Measurements from ENCODE around the gene STXBP6.
A peak's percentile ranks its signal among the peaks of the same experiment; 100 is the strongest.

The STXBP6 gene

GRCh38 chr14:24958271-24958670 lies 91.7 kb downstream of the STXBP6 start:
- Histone ChIP-seq H2BK5ac (ENCODE audit: low read depth, low read length, poor library complexity, severe bottlenecking) (no peak overlapping the region), H3K4ac (ENCODE audit: low read depth in 1 of 2, low read length in 2 of 2) (no peak overlapping the region), H3K4me2 (ENCODE audit: low read length, poor library complexity, severe bottlenecking) (no peak overlapping the region), H3K18ac (ENCODE audit: low read depth in 1 of 2, low read length in 2 of 2) (no peak overlapping the region), H3K14ac (ENCODE audit: low read length in 2 of 2) (no peak overlapping the region), H4K8ac (ENCODE audit: low read length) (no peak overlapping the region), H3K79me1 (replicated peaks; ENCODE audit: low read length, poor library complexity, severe bottlenecking) (no peaks in the 10 kb centered on the region), H2BK12ac (ENCODE audit: low read length in 2 of 2) (no peak overlapping the region), H3K36me3 (ENCODE audit: control insufficient read depth in 1 of 2, insufficient read depth in 2 of 2, low read depth in 1 of 2, low read length in 2 of 2) (no peaks in the 10 kb centered on the region), H3K9ac (ENCODE audit: low read length) (no peak overlapping the region), H2BK120ac (ENCODE audit: low read depth, low read length) (no peak overlapping the region), H4K91ac (ENCODE audit: low read length) (no peak overlapping the region), H3K27me3 (ENCODE audit: control insufficient read depth in 1 of 2, insufficient read depth in 1 of 2, low read length in 2 of 2) (no peaks in the 10 kb centered on the region), H2AK5ac (ENCODE audit: low read length, severe bottlenecking) (no peak overlapping the region), H2AFZ (ENCODE audit: low read depth, low read length) (no peak overlapping the region), H3K4me3 (ENCODE audit: insufficient read depth in 1 of 2, low read depth in 1 of 2, low read length in 2 of 2) (no peak overlapping the region), H3K9me3 (ENCODE audit: control insufficient read depth, low read length) (no peaks in the 10 kb centered on the region), H3K23ac (ENCODE audit: low read length in 2 of 2) (no peak overlapping the region), H2BK15ac (ENCODE audit: low read depth, poor library complexity, severe bottlenecking) (no peak overlapping the region), H3K27ac (ENCODE audit: low read length, poor library complexity, severe bottlenecking) (no peak overlapping the region), H3K4me1 (ENCODE audit: control insufficient read depth, insufficient read depth, low read depth, low read length) (no peaks in the 10 kb centered on the region)
- WGBS, result 86% methylated on average over 1 of the region's 1 CpG
- no peak for DNase-seq

DNA sequence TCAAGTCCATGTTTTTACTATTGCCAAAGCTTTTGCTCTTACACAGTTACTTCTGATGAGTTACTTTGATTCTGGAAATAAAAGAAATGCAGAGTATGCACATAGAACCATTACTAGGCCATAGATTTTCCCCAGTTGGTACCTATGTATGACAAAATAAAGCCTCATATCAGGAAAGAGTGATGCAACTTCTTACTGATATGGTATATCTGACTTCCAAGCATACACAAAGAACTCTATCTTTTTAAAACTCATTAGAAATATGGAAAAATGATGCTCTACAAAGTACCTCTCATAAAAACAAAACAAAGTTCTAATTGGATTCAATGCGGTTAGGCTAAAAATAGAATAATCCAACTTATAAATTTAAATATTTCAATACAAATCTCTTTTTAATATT lies 92.1 kb downstream of the STXBP6 start:
- H3K23ac ChIP-seq (ENCODE audit: low read length in 2 of 2), result no peak overlapping the region
- no peak overlapping the region for H3K9ac ChIP-seq (ENCODE audit: low read length)
- H2BK120ac ChIP-seq (ENCODE audit: low read depth, low read length), result no peak overlapping the region
- H4K91ac ChIP-seq (ENCODE audit: low read length), result no peak overlapping the region
- H3K27ac ChIP-seq (ENCODE audit: low read length, poor library complexity, severe bottlenecking), result no peak overlapping the region
- no peak overlapping the region for H3K18ac ChIP-seq (ENCODE audit: low read depth in 1 of 2, low read length in 2 of 2)
- no peak overlapping the region for H4K8ac ChIP-seq (ENCODE audit: low read length)
- H2BK12ac ChIP-seq (ENCODE audit: low read length in 2 of 2), result no peak overlapping the region
- no peak overlapping the region for H3K4ac ChIP-seq (ENCODE audit: low read depth in 1 of 2, low read length in 2 of 2)
- no peak overlapping the region for H2AFZ ChIP-seq (ENCODE audit: low read depth, low read length)
- H3K4me3 ChIP-seq (ENCODE audit: insufficient read depth in 1 of 2, low read depth in 1 of 2, low read length in 2 of 2), result no peak overlapping the region
- DNase-seq, result no peak
- H2BK5ac ChIP-seq (ENCODE audit: low read depth, low read length, poor library complexity, severe bottlenecking), result no peak overlapping the region
- H2AK5ac ChIP-seq (ENCODE audit: low read length, severe bottlenecking), result no peak overlapping the region
- H2BK15ac ChIP-seq (ENCODE audit: low read depth, poor library complexity, severe bottlenecking), result no peak overlapping the region
- H3K4me1 ChIP-seq (ENCODE audit: control insufficient read depth, insufficient read depth, low read depth, low read length), result no peaks in the 10 kb centered on the region
- 100% methylated on average over 1 of the region's 1 CpG for WGBS
- no peaks in the 10 kb centered on the region for H3K36me3 ChIP-seq (ENCODE audit: control insufficient read depth in 1 of 2, insufficient read depth in 2 of 2, low read depth in 1 of 2, low read length in 2 of 2)
- no peaks in the 10 kb centered on the region for H3K9me3 ChIP-seq (ENCODE audit: control insufficient read depth, low read length)
- no peaks in the 10 kb centered on the region for H3K27me3 ChIP-seq (ENCODE audit: control insufficient read depth in 1 of 2, insufficient read depth in 1 of 2, low read length in 2 of 2)
- H3K14ac ChIP-seq (ENCODE audit: low read length in 2 of 2), result no peak overlapping the region
- H3K4me2 ChIP-seq (ENCODE audit: low read length, poor library complexity, severe bottlenecking), result no peak overlapping the region
- H3K79me1 ChIP-seq (replicated peaks; ENCODE audit: low read length, poor library complexity, severe bottlenecking), result no peaks in the 10 kb centered on the region

DNA sequence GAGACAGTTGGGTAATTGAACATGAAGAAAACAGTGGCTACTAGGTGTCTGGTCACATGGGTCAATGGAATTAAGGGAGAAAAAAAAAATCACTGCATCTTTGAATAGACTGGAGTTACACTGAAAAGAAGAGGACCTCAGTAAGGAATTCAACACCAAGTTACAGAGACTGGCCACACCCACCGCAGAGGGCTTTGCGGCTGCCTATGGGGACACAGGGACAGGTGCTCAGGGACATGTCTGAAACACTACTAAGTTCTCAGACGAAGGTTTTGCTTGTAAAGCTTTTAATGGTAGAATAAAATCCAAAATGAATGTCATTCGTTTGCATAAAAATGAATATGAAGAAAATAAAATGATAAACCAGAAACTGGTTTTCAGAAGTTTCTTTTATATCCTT lies 93.8 kb downstream of the STXBP6 start:
- Histone ChIP-seq H4K8ac (ENCODE audit: low read length) (no peak overlapping the region), H3K23ac (ENCODE audit: low read length in 2 of 2) (no peak overlapping the region), H3K18ac (ENCODE audit: low read depth in 1 of 2, low read length in 2 of 2) (peak overlapping the region in 1 of 2 experiments; percentile 28), H3K4me3 (ENCODE audit: insufficient read depth in 1 of 2, low read depth in 1 of 2, low read length in 2 of 2) (no peak overlapping the region), H3K4ac (ENCODE audit: low read depth in 1 of 2, low read length in 2 of 2) (no peak overlapping the region), H3K27me3 (ENCODE audit: control insufficient read depth in 1 of 2, insufficient read depth in 1 of 2, low read length in 2 of 2) (no peaks in the 10 kb centered on the region), H3K9ac (ENCODE audit: low read length) (no peak overlapping the region), H2AK5ac (ENCODE audit: low read length, severe bottlenecking) (no peak overlapping the region), H2BK15ac (ENCODE audit: low read depth, poor library complexity, severe bottlenecking) (no peak overlapping the region), H3K4me2 (ENCODE audit: low read length, poor library complexity, severe bottlenecking) (no peak overlapping the region), H3K4me1 (ENCODE audit: control insufficient read depth, insufficient read depth, low read depth, low read length) (no peaks in the 10 kb centered on the region), H3K14ac (ENCODE audit: low read length in 2 of 2) (no peak overlapping the region), H4K91ac (ENCODE audit: low read length) (no peak overlapping the region), H3K79me1 (replicated peaks; ENCODE audit: low read length, poor library complexity, severe bottlenecking) (no peaks in the 10 kb centered on the region), H3K27ac (ENCODE audit: low read length, poor library complexity, severe bottlenecking) (no peak overlapping the region), H2BK5ac (ENCODE audit: low read depth, low read length, poor library complexity, severe bottlenecking) (no peak overlapping the region), H2BK120ac (ENCODE audit: low read depth, low read length) (no peak overlapping the region), H2AFZ (ENCODE audit: low read depth, low read length) (no peak overlapping the region), H3K36me3 (ENCODE audit: control insufficient read depth in 1 of 2, insufficient read depth in 2 of 2, low read depth in 1 of 2, low read length in 2 of 2) (no peaks in the 10 kb centered on the region), H2BK12ac (ENCODE audit: low read length in 2 of 2) (peak overlapping the region in 1 of 2 experiments; percentile 29), H3K9me3 (ENCODE audit: control insufficient read depth, low read length) (no peaks in the 10 kb centered on the region)
- DNase-seq, result no peak
- 98% methylated on average over 4 of the region's 4 CpGs for WGBS

- H2BK5ac ChIP-seq (ENCODE audit: low read depth, low read length, poor library complexity, severe bottlenecking), result no peak overlapping the region
- no peak overlapping the region for H4K8ac ChIP-seq (ENCODE audit: low read length)
- no peaks in the 10 kb centered on the region for H3K9me3 ChIP-seq (ENCODE audit: control insufficient read depth, low read length)
- H2BK12ac ChIP-seq (ENCODE audit: low read length in 2 of 2), result no peak overlapping the region
- H3K27me3 ChIP-seq (ENCODE audit: control insufficient read depth in 1 of 2, insufficient read depth in 1 of 2, low read length in 2 of 2), result no peaks in the 10 kb centered on the region
- H3K4me2 ChIP-seq (ENCODE audit: low read length, poor library complexity, severe bottlenecking), result no peak overlapping the region
- H3K27ac ChIP-seq (ENCODE audit: low read length, poor library complexity, severe bottlenecking), result no peak overlapping the region
- no peak overlapping the region for H3K23ac ChIP-seq (ENCODE audit: low read length in 2 of 2)
- H4K91ac ChIP-seq (ENCODE audit: low read length), result no peak overlapping the region
- H3K4ac ChIP-seq (ENCODE audit: low read depth in 1 of 2, low read length in 2 of 2), result peak overlapping the region in 1 of 2 experiments; percentile 73
- whole genome bisulfite sequencing, result 70% methylated on average over 2 of the region's 2 CpGs
- no peak for DNase-seq
- H3K4me3 ChIP-seq (ENCODE audit: insufficient read depth in 1 of 2, low read depth in 1 of 2, low read length in 2 of 2), result no peak overlapping the region
- no peak overlapping the region for H2BK15ac ChIP-seq (ENCODE audit: low read depth, poor library complexity, severe bottlenecking)
- no peak overlapping the region for H2AFZ ChIP-seq (ENCODE audit: low read depth, low read length)
- H3K36me3 ChIP-seq (ENCODE audit: control insufficient read depth in 1 of 2, insufficient read depth in 2 of 2, low read depth in 1 of 2, low read length in 2 of 2), result no peaks in the 10 kb centered on the region
- no peak overlapping the region for H3K9ac ChIP-seq (ENCODE audit: low read length)
- H2AK5ac ChIP-seq (ENCODE audit: low read length, severe bottlenecking), result no peak overlapping the region
- no peak overlapping the region for H3K14ac ChIP-seq (ENCODE audit: low read length in 2 of 2)
- H3K79me1 ChIP-seq (replicated peaks; ENCODE audit: low read length, poor library complexity, severe bottlenecking), result no peaks in the 10 kb centered on the region
- no peak overlapping the region for H2BK120ac ChIP-seq (ENCODE audit: low read depth, low read length)
- H3K18ac ChIP-seq (ENCODE audit: low read depth in 1 of 2, low read length in 2 of 2), result peak overlapping the region; percentile 67 to 81
- H3K4me1 ChIP-seq (ENCODE audit: control insufficient read depth, insufficient read depth, low read depth, low read length), result no peaks in the 10 kb centered on the region
Measured at GRCh38 chr14:24954700-24955037, 95.3 kb downstream of the STXBP6 start.
